ENCODE results near the gene MIPOL1.
A peak's percentile ranks its signal among the peaks of the same experiment; 100 is the strongest.
"Not testable (repeated sequence)": the region's sequence is repeated elsewhere in the genome, so short reads cannot be mapped to it uniquely, and the experiment has no call there.

The MIPOL1 gene

DNA sequence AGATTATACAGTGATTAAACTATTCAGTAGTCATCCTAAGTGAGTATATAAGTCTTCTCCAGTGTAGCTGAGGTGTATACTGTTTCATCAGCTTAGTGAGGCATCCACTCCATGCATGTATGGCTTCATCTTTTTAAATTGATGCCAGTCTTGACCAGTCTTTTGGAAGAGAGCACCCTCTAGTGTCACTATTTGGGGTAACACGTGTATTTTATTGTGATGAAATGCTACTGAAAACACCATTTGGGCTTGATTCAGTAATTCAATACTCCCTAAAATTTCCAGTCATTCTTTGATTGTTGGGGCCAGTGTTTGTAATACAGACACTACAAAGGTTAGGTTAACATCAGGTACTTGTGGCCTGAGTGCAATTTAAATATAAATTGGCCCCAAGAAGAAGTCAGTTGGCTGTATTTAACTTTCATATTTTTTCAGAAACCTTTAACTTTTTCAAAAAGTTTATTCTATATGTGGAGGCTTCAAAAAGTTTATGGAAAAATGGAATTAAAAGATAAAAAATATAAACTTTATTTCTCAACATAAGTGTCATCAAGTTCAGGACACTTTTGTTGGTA, 35.3 kb downstream of the MIPOL1 start:
- H3K9ac ChIP-seq (ENCODE audit: low read depth, low read length, poor library complexity, severe bottlenecking) = no peak overlapping the region
- no peaks in the 10 kb centered on the region for H3F3A ChIP-seq (ENCODE audit: low read depth)
- H3K9me3 ChIP-seq (ENCODE audit: insufficient read depth, low read depth, low read length) = no peaks in the 10 kb centered on the region
- no peak overlapping the region for H3K4me3 ChIP-seq (ENCODE audit: low read length, poor library complexity, severe bottlenecking)
- 0 out of 2 replicates have a peak overlapping the region, but pooled peaks have one; percentile 64 for H2AFZ ChIP-seq (ENCODE audit: low read length)
- no peaks in the 10 kb centered on the region for H3K4me1 ChIP-seq (ENCODE audit: insufficient read depth, low read length, poor library complexity, severe bottlenecking)
- no peaks in the 10 kb centered on the region for H3K27me3 ChIP-seq (ENCODE audit: insufficient read depth, low read length, poor library complexity, severe bottlenecking)
- H3K79me2 ChIP-seq (ENCODE audit: insufficient read depth, low read length) = no peaks in the 10 kb centered on the region
- no peak overlapping the region for H3K4me2 ChIP-seq (ENCODE audit: low read depth, low read length, poor library complexity, severe bottlenecking)
- no peaks in the 10 kb centered on the region for H3K9me2 ChIP-seq (replicated peaks; ENCODE audit: low read depth, low read length)
- no peaks in the 10 kb centered on the region for H4K20me1 ChIP-seq (ENCODE audit: insufficient read depth, low read length, poor library complexity, severe bottlenecking)
- TF ChIP-seq, protein P1, sequence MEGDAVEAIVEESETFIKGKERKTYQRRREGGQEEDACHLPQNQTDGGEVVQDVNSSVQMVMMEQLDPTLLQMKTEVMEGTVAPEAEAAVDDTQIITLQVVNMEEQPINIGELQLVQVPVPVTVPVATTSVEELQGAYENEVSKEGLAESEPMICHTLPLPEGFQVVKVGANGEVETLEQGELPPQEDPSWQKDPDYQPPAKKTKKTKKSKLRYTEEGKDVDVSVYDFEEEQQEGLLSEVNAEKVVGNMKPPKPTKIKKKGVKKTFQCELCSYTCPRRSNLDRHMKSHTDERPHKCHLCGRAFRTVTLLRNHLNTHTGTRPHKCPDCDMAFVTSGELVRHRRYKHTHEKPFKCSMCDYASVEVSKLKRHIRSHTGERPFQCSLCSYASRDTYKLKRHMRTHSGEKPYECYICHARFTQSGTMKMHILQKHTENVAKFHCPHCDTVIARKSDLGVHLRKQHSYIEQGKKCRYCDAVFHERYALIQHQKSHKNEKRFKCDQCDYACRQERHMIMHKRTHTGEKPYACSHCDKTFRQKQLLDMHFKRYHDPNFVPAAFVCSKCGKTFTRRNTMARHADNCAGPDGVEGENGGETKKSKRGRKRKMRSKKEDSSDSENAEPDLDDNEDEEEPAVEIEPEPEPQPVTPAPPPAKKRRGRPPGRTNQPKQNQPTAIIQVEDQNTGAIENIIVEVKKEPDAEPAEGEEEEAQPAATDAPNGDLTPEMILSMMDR (conservative IDR thresholded peaks at IDR 0.05; ENCODE audit: low read length) = peak; percentile 72
- TF ChIP-seq EZH2phosphoT487 (IDR thresholded peaks at IDR 0.05; ENCODE audit: borderline replicate concordance) = no peak
- no peaks in the 10 kb centered on the region for H3K36me3 ChIP-seq (ENCODE audit: insufficient read depth, low read length)

DNA sequence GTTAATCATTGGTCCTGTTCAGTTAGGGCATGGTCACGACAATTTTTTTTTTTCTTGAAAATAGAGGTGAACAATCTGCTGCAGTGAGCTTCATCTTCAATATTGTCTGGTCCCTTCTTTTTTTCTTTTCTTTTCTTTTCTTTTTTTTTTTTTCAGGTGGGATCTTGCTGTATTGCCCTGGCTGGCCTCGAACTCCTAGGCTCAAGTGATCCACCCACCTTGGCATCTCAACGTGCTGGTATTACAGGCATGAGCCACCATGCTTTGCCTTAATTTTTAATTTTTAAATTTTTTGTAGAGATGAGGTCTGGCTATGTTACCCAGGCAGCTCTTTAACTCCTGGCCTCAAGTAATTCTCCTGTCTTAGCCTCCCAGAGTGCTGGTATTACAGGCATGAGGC, 36.5 kb downstream of the MIPOL1 start:
- Histone ChIP-seq H4K20me1 (ENCODE audit: insufficient read depth, low read length, poor library complexity, severe bottlenecking) (no peaks in the 10 kb centered on the region), H3K36me3 (ENCODE audit: insufficient read depth, low read length) (no peaks in the 10 kb centered on the region), H3K9ac (ENCODE audit: low read depth, low read length, poor library complexity, severe bottlenecking) (no peak overlapping the region), H3K4me2 (ENCODE audit: low read depth, low read length, poor library complexity, severe bottlenecking) (no peak overlapping the region), H3K4me1 (ENCODE audit: insufficient read depth, low read length, poor library complexity, severe bottlenecking) (no peaks in the 10 kb centered on the region), H3K27me3 (ENCODE audit: insufficient read depth, low read length, poor library complexity, severe bottlenecking) (no peaks in the 10 kb centered on the region), H3K79me2 (ENCODE audit: insufficient read depth, low read length) (no peaks in the 10 kb centered on the region), H3K9me3 (ENCODE audit: insufficient read depth, low read depth, low read length) (no peaks in the 10 kb centered on the region), H2AFZ (ENCODE audit: low read length) (no peak overlapping the region), H3F3A (ENCODE audit: low read depth) (no peaks in the 10 kb centered on the region), H3K4me3 (ENCODE audit: low read length, poor library complexity, severe bottlenecking) (no peak overlapping the region), H3K9me2 (replicated peaks; ENCODE audit: low read depth, low read length) (no peaks in the 10 kb centered on the region)
- TF ChIP-seq, protein P1 (conservative IDR thresholded peaks at IDR 0.05; ENCODE audit: low read length) = no peak
- no peak for TF ChIP-seq EZH2phosphoT487 (IDR thresholded peaks at IDR 0.05; ENCODE audit: borderline replicate concordance)

GRCh38 chr14:37236044-37236443, 38.3 kb downstream of the MIPOL1 start:
- not testable (repeated sequence) for H3K4me2 ChIP-seq (ENCODE audit: low read depth, low read length, poor library complexity, severe bottlenecking); H3K4me1 ChIP-seq (ENCODE audit: insufficient read depth, low read length, poor library complexity, severe bottlenecking); H3K79me2 ChIP-seq (ENCODE audit: insufficient read depth, low read length); H3K9me3 ChIP-seq (ENCODE audit: insufficient read depth, low read depth, low read length); H3K36me3 ChIP-seq (ENCODE audit: insufficient read depth, low read length); H3K4me3 ChIP-seq (ENCODE audit: low read length, poor library complexity, severe bottlenecking); H4K20me1 ChIP-seq (ENCODE audit: insufficient read depth, low read length, poor library complexity, severe bottlenecking); H3K9me2 ChIP-seq (replicated peaks; ENCODE audit: low read depth, low read length); H3K9ac ChIP-seq (ENCODE audit: low read depth, low read length, poor library complexity, severe bottlenecking); H3K27me3 ChIP-seq (ENCODE audit: insufficient read depth, low read length, poor library complexity, severe bottlenecking); H3F3A ChIP-seq (ENCODE audit: low read depth); H2AFZ ChIP-seq (ENCODE audit: low read length)

DNA sequence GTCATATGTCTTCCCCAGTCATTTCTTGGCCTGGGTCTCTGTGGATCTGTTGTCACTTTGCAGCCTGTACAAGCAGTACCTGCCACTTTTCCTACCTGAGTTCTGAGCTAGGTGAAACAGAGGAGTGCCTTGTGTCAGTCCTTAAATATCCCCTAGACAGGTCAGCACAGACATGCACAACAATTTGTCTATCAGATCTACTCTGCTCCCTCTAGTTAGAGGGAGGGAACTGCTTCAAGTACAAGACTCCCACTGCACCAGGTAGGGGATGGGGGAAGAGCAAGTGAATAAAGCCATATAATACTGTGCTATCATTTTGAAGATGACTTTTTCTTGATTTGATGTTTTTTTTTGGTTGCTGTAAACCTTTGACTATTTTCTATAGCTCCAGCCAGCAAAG, 39.4 kb downstream of the MIPOL1 start:
- H3K4me2 ChIP-seq (ENCODE audit: low read depth, low read length, poor library complexity, severe bottlenecking) = no peak overlapping the region
- H3K4me1 ChIP-seq (ENCODE audit: insufficient read depth, low read length, poor library complexity, severe bottlenecking) = no peaks in the 10 kb centered on the region
- H3K9me3 ChIP-seq (ENCODE audit: insufficient read depth, low read depth, low read length) = no peaks in the 10 kb centered on the region
- H3K4me3 ChIP-seq (ENCODE audit: low read length, poor library complexity, severe bottlenecking) = no peak overlapping the region
- no peaks in the 10 kb centered on the region for H3F3A ChIP-seq (ENCODE audit: low read depth)
- TF ChIP-seq EZH2phosphoT487 (IDR thresholded peaks at IDR 0.05; ENCODE audit: borderline replicate concordance) = no peak
- TF ChIP-seq, protein P1 (conservative IDR thresholded peaks at IDR 0.05; ENCODE audit: low read length) = no peak
- H3K9me2 ChIP-seq (replicated peaks; ENCODE audit: low read depth, low read length) = no peaks in the 10 kb centered on the region
- no peak overlapping the region for H2AFZ ChIP-seq (ENCODE audit: low read length)
- no peak overlapping the region for H3K9ac ChIP-seq (ENCODE audit: low read depth, low read length, poor library complexity, severe bottlenecking)
- H3K79me2 ChIP-seq (ENCODE audit: insufficient read depth, low read length) = no peaks in the 10 kb centered on the region
- H3K36me3 ChIP-seq (ENCODE audit: insufficient read depth, low read length) = no peaks in the 10 kb centered on the region
- no peaks in the 10 kb centered on the region for H4K20me1 ChIP-seq (ENCODE audit: insufficient read depth, low read length, poor library complexity, severe bottlenecking)
- H3K27me3 ChIP-seq (ENCODE audit: insufficient read depth, low read length, poor library complexity, severe bottlenecking) = no peaks in the 10 kb centered on the region
